Measurements from ENCODE around the gene PKM. TPM values are rescaled to one million over a fixed set of nuclear protein-coding genes. Genes with fewer than 3 reads are reported as not detected.

Gene PKM
- total RNA-seq, 4 donors from 2014 or later: 261 to 293 (median 272) TPM

- WGBS, 2 donors: 65 to 72% methylated on average over 5 of the region's 5 CpGs
- Histone ChIP-seq H3K9me3 (no peaks in the 10 kb centered on the region), H3K27ac (peak overlapping the region in 2 of 4 donors; percentile 50 to 84), H3K4me1 (peaks cover 0 to 19% (median 0%) of the 10 kb centered on the region in 4 donors), H3K4me3 (no peak overlapping the region), H3K36me3 (no peaks in the 10 kb centered on the region), H3K27me3 (no peaks in the 10 kb centered on the region)
- DNase-seq (ENCODE audit: low spot score in 2 of 2): no peak
- no peak for TF ChIP-seq CTCF (IDR thresholded peaks at IDR 0.05)
- no peak for TF ChIP-seq POLR2A (IDR thresholded peaks at IDR 0.05)
- TF ChIP-seq EP300 (IDR thresholded peaks at IDR 0.05): no peak
Observed at GRCh38 chr15:72153269-72154000, 77.6 kb downstream of the PKM start.

Other genes with a start within 250 kb of the PKM start
- 10 to 100 TPM; 61.2 to 99.9 (median 79.9) TPM for gene MYO9A, start 113.0 kb downstream of the PKM start, total RNA-seq
- 1 to 10 TPM; 1.2 to 2.2 (median 1.9) TPM for gene SENP8, start 112.8 kb downstream of the PKM start, total RNA-seq
- gene GRAMD2A, start 33.4 kb downstream of the PKM start, total RNA-seq: 1 to 10 TPM; 1.1 to 2.9 (median 2.2) TPM
- 10 to 100 TPM; 59.2 to 76.8 (median 65.1) TPM for gene PARP6, start 41.4 kb upstream of the PKM start, total RNA-seq
- gene CELF6, start 89.0 kb upstream of the PKM start, total RNA-seq: 10 to 100 TPM in 1 of 4 donors, 1 to 10 TPM in 3; 6.0 to 10.4 (median 7.4) TPM
- 100 to 1,000 TPM in 2 of 4 donors, 10 to 100 TPM in 2; 64.5 to 112 (median 84.9) TPM for gene HEXA, start 144.8 kb upstream of the PKM start, total RNA-seq
- gene TMEM202, start 167.1 kb upstream of the PKM start, total RNA-seq: not detected
- 10 to 100 TPM; 30.6 to 58.6 (median 45.1) TPM for gene ARIH1, start 243.1 kb upstream of the PKM start, total RNA-seq

Measured in tibial nerve (tissue), 4 donors.